Neural progenitor cell (in vitro differentiated cells): ENCODE results near the gene TYK2. TPM values are rescaled to one million over a fixed set of nuclear protein-coding genes. Genes with fewer than 3 reads are reported as not detected.
"Not testable (repeated sequence)": the region's sequence is repeated elsewhere in the genome, so short reads cannot be mapped to it uniquely, and the experiment has no call there.

ENCODE experiments used
- DNase-seq: peaks from one replicate; pipeline ENCODE4 v3.0.0-alpha.2; 2016; ENCODE audit warnings: low spot score
- H2AFZ ChIP-seq: fragments of 200-600 bp; sonication (generic); replicated peaks from 2 replicates; pipeline ENCODE4 v1.6.1; 2016; ENCODE audit warnings: antibody characterized with exemption
- H3F3A ChIP-seq: fragments of 200-600 bp; sonication (generic); 2 replicates; pipeline ENCODE4 v1.6.1; 2016; ENCODE audit warnings: antibody characterized with exemption, low read depth
- H3K27ac ChIP-seq: fragments of 200-600 bp; sonication (generic); 2 replicates; pipeline ENCODE4 v1.5.1; 2016; ENCODE audit warnings: mild to moderate bottlenecking
- H3K27me3 ChIP-seq: fragments of 200-600 bp; sonication (generic); 2 replicates; pipeline ENCODE4 v1.6.1; 2016; ENCODE audit warnings: mild to moderate bottlenecking, moderate library complexity
- H3K36me3 ChIP-seq: fragments of 200-600 bp; sonication (generic); 2 replicates; pipeline ENCODE4 v1.5.1; 2016
- H3K4me1 ChIP-seq: fragments of 200-600 bp; sonication (generic); 2 replicates; pipeline ENCODE4 v1.6.1; 2016; ENCODE audit warnings: mixed run types
- H3K4me2 ChIP-seq: fragments of 200-600 bp; sonication (generic); 2 replicates; pipeline ENCODE4 v1.6.1; 2016
- H3K4me3 ChIP-seq: fragments of 200-600 bp; sonication (generic); 2 replicates; pipeline ENCODE4 v1.5.1; 2016
- H3K79me2 ChIP-seq: fragments of 200-600 bp; sonication (generic); 2 replicates; pipeline ENCODE4 v1.6.1; 2016; ENCODE audit warnings: low read depth
- H3K9ac ChIP-seq: fragments of 200-600 bp; sonication (generic); 2 replicates; pipeline ENCODE4 v1.6.1; 2016
- H3K9me3 ChIP-seq: fragments of 200-600 bp; sonication (generic); 2 replicates; pipeline ENCODE4 v1.5.1; 2016; ENCODE audit warnings: low read depth
- H4K20me1 ChIP-seq: fragments of 200-600 bp; sonication (generic); 2 replicates; pipeline ENCODE4 v1.6.1; 2016; ENCODE audit warnings: low read depth
- H3K27ac Mint-ChIP-seq: 3 replicates; pipeline ENCODE4 v1.8.0; 2021; ENCODE audit warnings: mixed read lengths
- H3K27me3 Mint-ChIP-seq: 2 replicates; pipeline ENCODE4 v1.8.0; 2022; ENCODE audit warnings: low read depth, mild to moderate bottlenecking, inconsistent platforms, moderate library complexity, mixed read lengths; ENCODE audit not compliant: insufficient read depth
- H3K36me3 Mint-ChIP-seq: 3 replicates; pipeline ENCODE4 v1.8.0; 2021; ENCODE audit warnings: mixed read lengths
- H3K4me1 Mint-ChIP-seq: 3 replicates; pipeline ENCODE4 v1.8.0; 2021; ENCODE audit warnings: mixed read lengths
- H3K4me3 Mint-ChIP-seq: 3 replicates; pipeline ENCODE4 v1.8.0; 2021; ENCODE audit warnings: mild to moderate bottlenecking, moderate library complexity, mixed read lengths
- H3K9me3 Mint-ChIP-seq: 3 replicates; pipeline ENCODE4 v1.8.0; 2020; ENCODE audit warnings: mixed read lengths
- EZH2 ChIP-seq: fragments of 200-600 bp; sonication (generic); IDR thresholded peaks from 2 replicates; pipeline ENCODE4 v1.6.1; 2017; ENCODE audit warnings: antibody characterized with exemption, mild to moderate bottlenecking, moderate library complexity
- EZH2phosphoT487 ChIP-seq: fragments of 200-600 bp; sonication (generic); IDR thresholded peaks from 2 replicates; pipeline ENCODE4 v1.6.1; 2017; ENCODE audit warnings: antibody characterized with exemption
- total RNA-seq: library from RNA; depleted of rRNA; stranded (reverse); fragments of >200 nt; gene quantifications from 2 replicates; pipeline ENCODE4 v1.2.3, GENCODE V29; 2015; ENCODE audit warnings: low replicate concordance
- TF ChIP-seq, protein P1 (sequence below): fragments of 200-600 bp; sonication (generic); IDR thresholded peaks from 2 replicates; pipeline ENCODE4 v1.5.1; 2017; ENCODE audit warnings: antibody characterized with exemption, mild to moderate bottlenecking

The TYK2 gene
- total RNA-seq, 1 donor from 2014 or later, result 20.7 TPM

DNA sequence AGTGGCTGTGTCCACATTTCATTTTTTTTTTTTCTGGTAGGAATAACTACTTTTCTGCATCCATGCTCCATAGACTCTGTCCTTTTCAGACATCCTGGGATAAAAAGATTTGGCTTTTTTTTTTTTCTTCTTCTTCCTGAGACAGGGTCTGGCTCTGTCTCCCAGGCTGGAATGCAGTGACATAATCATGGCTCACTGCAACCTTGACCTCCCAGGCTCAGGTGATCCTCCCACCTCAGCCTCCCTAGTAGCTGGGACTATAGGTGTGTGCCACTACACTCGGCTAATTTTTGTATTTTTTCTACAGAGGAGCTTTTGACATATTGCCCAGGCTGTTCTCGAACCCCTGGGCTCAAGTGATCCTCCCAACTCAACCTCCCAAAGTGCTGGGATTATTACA is 36.9 kb downstream of the TYK2 start:
- TF ChIP-seq EZH2 (no peak), EZH2phosphoT487 (no peak)
- Histone ChIP-seq H3K27me3 (no peaks in the 10 kb centered on the region), H3K79me2 (no peaks in the 10 kb centered on the region), H3K4me3 (no peak overlapping the region), H4K20me1 (no peaks in the 10 kb centered on the region), H3K9me3 (no peaks in the 10 kb centered on the region), H3K36me3 (no peaks in the 10 kb centered on the region), H3K4me1 (no peaks in the 10 kb centered on the region), H2AFZ (no peak overlapping the region), H3K4me2 (no peak overlapping the region), H3K27ac (no peak overlapping the region), H3K9ac (no peak overlapping the region), H3F3A (no peaks in the 10 kb centered on the region)
- H3K4me1 Mint-ChIP-seq, result no peaks in the 10 kb centered on the region
- peak overlapping the region; percentile 8 for H3K4me3 Mint-ChIP-seq
- H3K27ac Mint-ChIP-seq, result no peak overlapping the region
- H3K27me3 Mint-ChIP-seq, result peaks cover 6% of the 10 kb centered on the region
- DNase-seq, result no peak
- H3K36me3 Mint-ChIP-seq, result no peaks in the 10 kb centered on the region
- no peaks in the 10 kb centered on the region for H3K9me3 Mint-ChIP-seq

DNA sequence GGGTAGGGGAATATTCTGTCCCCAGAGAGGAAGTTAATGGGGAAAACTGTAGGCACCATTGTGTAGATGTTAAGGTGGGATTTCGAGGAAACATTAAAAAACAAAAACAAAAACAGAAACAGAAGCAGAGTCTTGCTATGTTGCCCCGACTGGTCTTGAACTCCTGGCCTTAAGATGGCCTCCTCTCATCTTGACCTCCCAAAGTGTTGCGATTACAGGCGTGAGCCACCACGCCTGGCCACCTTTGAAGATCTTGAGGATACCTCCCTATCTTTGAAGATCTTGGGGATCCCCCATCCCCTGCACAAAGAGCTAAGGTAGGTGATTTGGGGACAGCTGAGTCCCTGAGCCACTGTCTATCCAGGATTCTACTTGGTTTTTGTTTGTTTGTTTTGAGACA is 40.4 kb downstream of the TYK2 start:
- H3K4me3 ChIP-seq, result no peak overlapping the region
- no peak for DNase-seq
- Mint-ChIP-seq H3K36me3 (no peaks in the 10 kb centered on the region), H3K27me3 (peaks cover 7% of the 10 kb centered on the region), H3K4me3 (no peak overlapping the region), H3K9me3 (no peaks in the 10 kb centered on the region), H3K27ac (no peak overlapping the region), H3K4me1 (peaks cover 1% of the 10 kb centered on the region)
- no peak overlapping the region for H2AFZ ChIP-seq
- H3K36me3 ChIP-seq, result no peaks in the 10 kb centered on the region
- no peak overlapping the region for H3K4me2 ChIP-seq
- H4K20me1 ChIP-seq, result peaks cover 8% of the 10 kb centered on the region
- H3K27ac ChIP-seq, result no peak overlapping the region
- no peaks in the 10 kb centered on the region for H3K27me3 ChIP-seq
- no peaks in the 10 kb centered on the region for H3K79me2 ChIP-seq
- H3K9me3 ChIP-seq, result no peaks in the 10 kb centered on the region
- H3K4me1 ChIP-seq, result no peaks in the 10 kb centered on the region
- TF ChIP-seq EZH2, result no peak
- no peaks in the 10 kb centered on the region for H3F3A ChIP-seq
- no peak overlapping the region for H3K9ac ChIP-seq

DNA sequence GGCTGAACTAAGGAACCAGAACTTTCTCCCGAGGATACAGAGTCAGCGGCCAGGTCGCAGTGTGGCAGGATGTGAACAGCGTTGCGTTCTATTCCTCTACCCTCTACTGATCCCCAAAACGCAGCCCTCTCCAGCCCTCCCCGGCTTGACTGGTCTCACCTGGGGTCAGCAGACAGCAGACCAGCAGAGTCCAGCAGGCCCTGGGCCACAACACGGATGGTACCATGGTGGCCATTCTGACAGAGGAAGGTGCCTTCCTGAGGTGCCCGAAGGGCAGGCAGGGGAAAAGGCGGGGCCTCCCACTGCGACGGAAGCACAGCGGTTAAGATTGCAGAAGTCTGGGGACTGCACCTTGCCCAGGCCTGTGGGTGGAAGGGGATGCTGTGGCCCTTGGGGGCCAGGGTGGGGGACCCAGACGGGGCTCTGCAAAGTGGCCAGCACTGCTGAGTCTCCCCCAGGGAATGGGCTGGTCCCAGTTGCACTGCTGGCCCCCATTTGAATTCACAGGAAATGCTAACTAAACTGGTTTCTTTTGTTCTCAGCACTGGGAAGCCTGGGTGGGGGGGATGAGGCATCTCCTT is 40.9 kb downstream of the TYK2 start, which contains the start of gene ICAM3:
ICAM3 (minus strand) TSS at position 245 of the 581 bp plus-strand sequence; CDS start at position 235, 10 bp downstream.
- H3K27ac Mint-ChIP-seq, result no peak within 1 kb of the TSS
- Histone ChIP-seq H2AFZ (no peak within 1 kb of the TSS), H3K27me3 (peaks cover 2% of the 10 kb centered on the region), H3K4me1 (peaks cover 2% of the 10 kb centered on the region), H3K9me3 (no peaks in the 10 kb centered on the region), H4K20me1 (peaks cover 10% of the 10 kb centered on the region), H3K9ac (no peak within 1 kb of the TSS), H3K79me2 (no peaks in the 10 kb centered on the region), H3K36me3 (no peaks in the 10 kb centered on the region), H3K4me3 (no peak within 1 kb of the TSS), H3F3A (peaks cover 2% of the 10 kb centered on the region), H3K27ac (no peak within 1 kb of the TSS), H3K4me2 (no peak within 1 kb of the TSS)
- H3K36me3 Mint-ChIP-seq, result no peaks in the 10 kb centered on the region
- H3K4me3 Mint-ChIP-seq, result no peak within 1 kb of the TSS
- DNase-seq, result no peak
- TF ChIP-seq, protein P1, sequence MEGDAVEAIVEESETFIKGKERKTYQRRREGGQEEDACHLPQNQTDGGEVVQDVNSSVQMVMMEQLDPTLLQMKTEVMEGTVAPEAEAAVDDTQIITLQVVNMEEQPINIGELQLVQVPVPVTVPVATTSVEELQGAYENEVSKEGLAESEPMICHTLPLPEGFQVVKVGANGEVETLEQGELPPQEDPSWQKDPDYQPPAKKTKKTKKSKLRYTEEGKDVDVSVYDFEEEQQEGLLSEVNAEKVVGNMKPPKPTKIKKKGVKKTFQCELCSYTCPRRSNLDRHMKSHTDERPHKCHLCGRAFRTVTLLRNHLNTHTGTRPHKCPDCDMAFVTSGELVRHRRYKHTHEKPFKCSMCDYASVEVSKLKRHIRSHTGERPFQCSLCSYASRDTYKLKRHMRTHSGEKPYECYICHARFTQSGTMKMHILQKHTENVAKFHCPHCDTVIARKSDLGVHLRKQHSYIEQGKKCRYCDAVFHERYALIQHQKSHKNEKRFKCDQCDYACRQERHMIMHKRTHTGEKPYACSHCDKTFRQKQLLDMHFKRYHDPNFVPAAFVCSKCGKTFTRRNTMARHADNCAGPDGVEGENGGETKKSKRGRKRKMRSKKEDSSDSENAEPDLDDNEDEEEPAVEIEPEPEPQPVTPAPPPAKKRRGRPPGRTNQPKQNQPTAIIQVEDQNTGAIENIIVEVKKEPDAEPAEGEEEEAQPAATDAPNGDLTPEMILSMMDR, result no peak
- no peak for TF ChIP-seq EZH2
- TF ChIP-seq EZH2phosphoT487, result no peak
- H3K9me3 Mint-ChIP-seq, result no peaks in the 10 kb centered on the region
- peaks cover 7% of the 10 kb centered on the region for H3K27me3 Mint-ChIP-seq
- peaks cover 5% of the 10 kb centered on the region for H3K4me1 Mint-ChIP-seq

DNA sequence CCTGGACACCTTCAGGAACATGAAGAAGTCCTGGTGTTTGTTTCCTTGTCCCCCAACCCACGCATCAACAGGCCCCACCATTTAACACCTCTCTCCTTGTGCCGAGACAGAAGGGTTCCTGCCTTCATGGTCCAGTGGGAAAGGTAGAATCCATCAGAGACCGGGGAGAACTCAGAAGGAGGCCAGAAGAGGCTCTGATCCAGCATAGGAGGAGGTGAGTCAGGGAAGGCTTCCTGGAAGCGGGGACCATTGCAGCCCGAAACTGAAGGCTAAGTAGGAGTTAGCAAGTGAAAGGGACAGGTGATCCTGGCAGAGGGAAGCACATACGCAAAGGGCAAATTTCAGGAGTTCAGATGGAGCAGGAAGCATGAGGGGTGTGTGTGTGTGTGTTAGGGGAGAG is 41.4 kb downstream of the TYK2 start:
- peaks cover 7% of the 10 kb centered on the region for H3K27me3 Mint-ChIP-seq
- Histone ChIP-seq H3F3A (peaks cover 7% of the 10 kb centered on the region), H3K27ac (no peak overlapping the region), H3K36me3 (no peaks in the 10 kb centered on the region), H4K20me1 (peaks cover 14% of the 10 kb centered on the region), H3K9ac (no peak overlapping the region), H3K9me3 (no peaks in the 10 kb centered on the region), H2AFZ (no peak overlapping the region), H3K4me1 (peaks cover 7% of the 10 kb centered on the region), H3K79me2 (no peaks in the 10 kb centered on the region), H3K27me3 (peaks cover 7% of the 10 kb centered on the region), H3K4me2 (no peak overlapping the region), H3K4me3 (no peak overlapping the region)
- H3K9me3 Mint-ChIP-seq, result no peaks in the 10 kb centered on the region
- H3K4me3 Mint-ChIP-seq, result no peak overlapping the region
- TF ChIP-seq, protein P1, result no peak
- no peak for TF ChIP-seq EZH2phosphoT487
- H3K4me1 Mint-ChIP-seq, result peaks cover 10% of the 10 kb centered on the region
- no peak overlapping the region for H3K27ac Mint-ChIP-seq
- DNase-seq, result no peak
- H3K36me3 Mint-ChIP-seq, result no peaks in the 10 kb centered on the region

DNA sequence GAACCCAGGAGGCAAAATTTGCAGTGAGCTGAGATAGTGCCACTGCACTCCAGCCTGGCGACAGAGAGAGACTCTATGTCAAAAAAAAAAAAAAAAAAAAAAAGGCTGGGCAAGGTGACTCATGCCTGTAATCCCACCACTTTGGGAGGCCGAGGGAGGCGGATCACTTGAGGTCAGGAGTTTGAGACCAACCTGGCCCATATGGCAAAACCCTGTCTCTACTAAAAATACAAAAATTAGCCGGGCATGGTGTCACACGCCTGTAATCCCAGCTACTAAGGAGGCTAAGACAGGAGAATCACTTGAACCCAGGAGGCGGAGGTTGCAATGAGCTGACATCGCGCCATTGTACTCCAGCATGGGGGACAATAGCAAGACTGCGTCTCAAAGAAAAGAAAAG is 43.6 kb downstream of the TYK2 start:
- H3K36me3 ChIP-seq, DNase-seq, H3K9me3 ChIP-seq, H3K9ac ChIP-seq, H3K27ac ChIP-seq, H3K27me3 ChIP-seq, H3K9me3 Mint-ChIP-seq, H2AFZ ChIP-seq, H3K27ac Mint-ChIP-seq, H3K4me2 ChIP-seq, H3K4me3 Mint-ChIP-seq, H3K36me3 Mint-ChIP-seq, H3K4me3 ChIP-seq: not testable (repeated sequence)
- H3F3A ChIP-seq, result peaks cover 10% of the 10 kb centered on the region
- peaks cover 14% of the 10 kb centered on the region for H3K79me2 ChIP-seq
- H3K4me1 ChIP-seq, result peaks cover 15% of the 10 kb centered on the region
- peaks cover 26% of the 10 kb centered on the region for H4K20me1 ChIP-seq
- H3K4me1 Mint-ChIP-seq, result peaks cover 22% of the 10 kb centered on the region
- peaks cover 11% of the 10 kb centered on the region for H3K27me3 Mint-ChIP-seq
